GM10266 (cell line): ENCODE data around the gene ARHGAP9.

Source experiments
- DNase-seq: peaks from one replicate; pipeline ENCODE4 v3.0.0; 2012; ENCODE audit errors: extremely low spot score
- CTCF ChIP-seq: IDR thresholded peaks from 2 replicates; pipeline ENCODE4 v1.5.1; 2012; ENCODE audit warnings: mild to moderate bottlenecking, low read depth; ENCODE audit not compliant: control insufficient read depth, insufficient read depth; ENCODE audit errors: missing control alignments

The ARHGAP9 gene

GRCh38 chr12:57470970-57471656 lies 8.6 kb downstream of the ARHGAP9 start:
- DNase-seq, result no peak
- TF ChIP-seq CTCF, result no peak

GRCh38 chr12:57470286-57470969 lies 9.2 kb downstream of the ARHGAP9 start:
- no peak for DNase-seq
- no peak for TF ChIP-seq CTCF

GRCh38 chr12:57469296-57470164 lies 10.1 kb downstream of the ARHGAP9 start:
- no peak for DNase-seq
- TF ChIP-seq CTCF, result no peak

- no peak for TF ChIP-seq CTCF
- no peak for DNase-seq
These were observed 11.8 kb downstream of the ARHGAP9 start for GRCh38 chr12:57467915-57468314.

GRCh38 chr12:57467212-57467874 lies 12.3 kb downstream of the ARHGAP9 start:
- no peak for TF ChIP-seq CTCF
- DNase-seq, result no peak

GRCh38 chr12:57465747-57466505 lies 13.7 kb downstream of the ARHGAP9 start:
- no peak for TF ChIP-seq CTCF

More at GRCh38 chr12:57465747-57466505, 13.7 kb downstream of the ARHGAP9 start:
- no peak for DNase-seq
